Right cardiac atrium (tissue), 5 donors: ENCODE data around the gene NCK2. TPM values are rescaled to one million over a fixed set of nuclear protein-coding genes. Genes with fewer than 3 reads are reported as not detected.

Source experiments
- ATAC-seq, 2 donors: fragments of 200-7000 bp; cut with Tn5 transposase; one replicate each; pipeline versions ENCODE4 v1.8.0 to v1.9.1; 2020; ENCODE audit warnings: moderate library complexity in 2 of 2, mild to moderate bottlenecking in 1 of 2
- DNase-seq, 3 donors: peaks; one replicate each; pipeline ENCODE4 v3.0.0-alpha.2; 2020
- H3K27ac ChIP-seq: one replicate; pipeline ENCODE4 v1.5.1; 2013; ENCODE audit warnings: mild to moderate bottlenecking, low read length, control low read depth, moderate library complexity
- H3K27me3 ChIP-seq: one replicate; pipeline ENCODE4 v1.6.1; 2013; ENCODE audit not compliant: control insufficient read depth, insufficient read depth
- H3K4me1 ChIP-seq: one replicate; pipeline ENCODE4 v1.6.1; 2013; ENCODE audit warnings: low read length; ENCODE audit not compliant: control insufficient read depth, insufficient read depth
- H3K4me3 ChIP-seq: one replicate; pipeline ENCODE4 v1.5.1; 2013; ENCODE audit warnings: low read length, control low read depth
- H3K9me3 ChIP-seq: one replicate; pipeline ENCODE4 v1.6.1; 2013; ENCODE audit warnings: low read length; ENCODE audit not compliant: control insufficient read depth
- WGBS: extraction: QIAGEN DNeasy Blood & Tissue Kit; methylation state at CpG from one replicate; pipeline ENCODE4 v1.1.7; 2013; 5-methylcytosine and 5-hydroxymethylcytosine counted together
- intact Hi-C, 4 donors: fragments of 100-400 bp; cut with DNase I; formaldehyde crosslinking; loops; one replicate each; pipeline versions ENCODE4 v1.11.0 to v1.14.0; 2022 to 2023
- polyA plus RNA-seq: library from polyadenylated mRNA; stranded (reverse); fragments of 200-250 nt; gene quantifications from one replicate; pipeline ENCODE4 v1.2.3, GENCODE V29; 2013
- total RNA-seq, 4 donors: library from RNA; stranded (reverse); fragmentation: NEBNext Ultra II Directional; extraction: Animal tissue kit (Norgen Biotek cat#: 25700); gene quantifications; one replicate each; pipeline ENCODE4 v1.2.1, GENCODE V29; 2021
- donor health status: healthy with polysubstance abuse.
- donor health status: DM: no; HTN: yes; CAD: no.
- donor health status: DM: no; HTN: no; CAD: no.
- donor health status: DM: no; HTN: yes; CAD: no; lungs with severe emphysema.
- donor health status: DM: yes; HTN: yes; CAD: no.

The NCK2 gene
- total and polyA plus RNA-seq, 5 donors = 29.9 to 39.5 (median 31.1) TPM

DNA sequence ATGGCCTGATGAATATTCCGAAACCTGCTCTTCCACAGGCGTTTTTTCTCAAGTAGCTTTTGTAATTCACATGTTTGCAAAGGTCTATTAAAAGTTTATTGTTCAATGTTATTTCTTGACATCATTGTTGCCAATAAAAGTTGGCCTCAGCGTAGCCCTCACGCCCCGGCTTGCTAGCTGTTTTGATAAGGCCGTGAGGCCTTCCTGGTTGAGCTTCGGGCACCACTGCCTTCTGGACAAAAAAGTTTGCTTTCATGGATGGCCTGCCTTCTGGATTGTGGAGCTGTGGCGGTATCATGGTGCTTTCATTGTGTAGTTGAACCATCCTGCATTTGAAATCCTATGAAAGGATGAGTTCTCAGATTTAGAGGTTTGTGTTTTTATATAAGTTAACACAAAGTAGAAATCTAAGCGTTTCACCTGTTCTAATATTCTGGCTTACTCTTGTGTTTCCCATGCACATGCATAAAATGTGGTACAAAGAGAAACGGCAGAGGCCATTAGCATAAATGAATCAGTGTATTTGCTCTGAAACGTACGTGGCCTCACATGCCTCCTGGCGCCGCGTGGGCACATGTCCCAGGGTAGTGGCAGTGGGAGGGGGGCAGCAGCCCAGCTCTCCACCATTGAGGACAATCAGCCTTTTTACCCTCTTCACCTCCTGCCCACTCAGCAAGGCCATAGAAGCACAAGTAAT, 134.5 kb downstream of the NCK2 start:
- no peaks in the 10 kb centered on the region for H3K9me3 ChIP-seq
- no peaks in the 10 kb centered on the region for H3K27me3 ChIP-seq
- H3K27ac ChIP-seq = no peak overlapping the region
- DNase-seq (no peak), ATAC-seq (no peak)
- intact Hi-C loops = no loop called here
- H3K4me1 ChIP-seq = peaks cover 7% of the 10 kb centered on the region
- WGBS = 70% methylated on average over 15 of the region's 15 CpGs
- no peak overlapping the region for H3K4me3 ChIP-seq

DNA sequence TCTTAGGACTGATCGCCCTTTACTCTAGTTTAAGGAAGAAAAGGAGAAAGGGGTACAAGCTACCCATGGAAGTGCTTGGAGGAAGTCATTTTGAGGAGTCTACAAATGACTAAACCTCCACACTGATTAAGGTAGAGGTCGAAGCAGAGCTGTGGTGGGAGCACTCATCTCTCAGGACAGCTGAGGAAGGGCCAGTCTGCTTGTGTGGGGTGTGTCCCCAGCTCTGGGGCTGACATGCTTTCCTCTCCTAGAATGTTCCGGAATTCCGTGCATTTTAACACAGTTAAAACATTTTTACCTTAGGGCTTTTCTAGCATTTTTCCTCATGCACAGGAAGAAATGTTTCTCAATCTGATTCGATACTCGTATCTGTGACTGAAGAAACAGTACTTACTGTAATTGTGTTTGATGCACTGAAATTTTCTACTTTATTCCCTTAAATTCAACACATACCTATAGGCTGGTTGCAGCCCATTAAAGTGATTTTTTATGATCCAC, 135.1 kb downstream of the NCK2 start:
- no peaks in the 10 kb centered on the region for H3K9me3 ChIP-seq
- intact Hi-C loops = no loop called here
- no peak for ATAC-seq

DNA sequence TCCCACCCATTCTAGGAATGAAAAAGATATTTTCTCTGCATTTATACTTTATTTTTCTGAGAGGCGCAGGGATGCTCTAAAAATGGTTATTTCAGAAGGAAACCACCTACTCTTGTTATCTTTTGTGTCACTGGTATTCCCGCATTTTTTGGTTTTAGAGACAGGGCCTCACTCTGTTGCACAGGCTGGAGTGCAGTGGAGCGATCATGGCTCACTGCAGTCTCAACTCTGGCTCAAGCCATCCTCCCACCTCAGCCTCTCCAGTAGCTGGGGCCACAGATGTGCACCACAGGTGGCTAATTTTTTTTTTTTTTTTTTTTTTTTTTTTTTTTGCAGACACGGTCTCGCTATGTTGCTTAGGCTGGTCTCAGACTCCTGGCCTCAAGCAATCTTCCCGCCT, 135.9 kb downstream of the NCK2 start:
- Histone ChIP-seq H3K9me3 (no peaks in the 10 kb centered on the region), H3K27ac (no peak overlapping the region), H3K27me3 (no peaks in the 10 kb centered on the region), H3K4me3 (no peak overlapping the region), H3K4me1 (peaks cover 7% of the 10 kb centered on the region)
- ATAC-seq (no peak), DNase-seq (no peak)
- intact Hi-C loops = no loop called here
- 97% methylated on average over 6 of the region's 6 CpGs for WGBS

More for the DNA sequence above, 135.1 kb downstream of the NCK2 start:
- whole genome bisulfite sequencing = 97% methylated on average over 6 of the region's 6 CpGs
- Histone ChIP-seq H3K27ac (no peak overlapping the region), H3K27me3 (no peaks in the 10 kb centered on the region), H3K4me3 (no peak overlapping the region), H3K4me1 (peaks cover 7% of the 10 kb centered on the region)
- no peak for DNase-seq

DNA sequence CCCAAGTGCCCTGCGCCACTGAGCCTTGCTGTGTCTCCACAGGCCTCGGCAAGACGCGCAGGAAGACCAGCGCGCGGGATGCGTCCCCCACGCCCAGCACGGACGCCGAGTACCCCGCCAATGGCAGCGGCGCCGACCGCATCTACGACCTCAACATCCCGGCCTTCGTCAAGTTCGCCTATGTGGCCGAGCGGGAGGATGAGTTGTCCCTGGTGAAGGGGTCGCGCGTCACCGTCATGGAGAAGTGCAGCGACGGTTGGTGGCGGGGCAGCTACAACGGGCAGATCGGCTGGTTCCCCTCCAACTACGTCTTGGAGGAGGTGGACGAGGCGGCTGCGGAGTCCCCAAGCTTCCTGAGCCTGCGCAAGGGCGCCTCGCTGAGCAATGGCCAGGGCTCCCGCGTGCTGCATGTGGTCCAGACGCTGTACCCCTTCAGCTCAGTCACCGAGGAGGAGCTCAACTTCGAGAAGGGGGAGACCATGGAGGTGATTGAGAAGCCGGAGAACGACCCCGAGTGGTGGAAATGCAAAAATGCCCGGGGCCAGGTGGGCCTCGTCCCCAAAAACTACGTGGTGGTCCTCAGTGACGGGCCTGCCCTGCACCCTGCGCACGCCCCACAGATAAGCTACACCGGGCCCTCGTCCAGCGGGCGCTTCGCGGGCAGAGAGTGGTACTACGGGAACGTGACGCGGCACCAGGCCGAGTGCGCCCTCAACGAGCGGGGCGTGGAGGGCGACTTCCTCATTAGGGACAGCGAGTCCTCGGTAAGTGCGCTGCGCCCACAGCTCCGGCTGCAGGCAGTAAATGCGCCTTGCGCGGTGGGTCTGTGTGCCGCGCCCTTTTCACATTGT, 136.8 kb downstream of the NCK2 start:
- Histone ChIP-seq H3K27me3 (no peaks in the 10 kb centered on the region), H3K27ac (no peak overlapping the region), H3K4me3 (no peak overlapping the region), H3K9me3 (no peaks in the 10 kb centered on the region), H3K4me1 (peaks cover 9% of the 10 kb centered on the region)
- intact Hi-C loops = no loop called here
- 98% methylated on average over 79 of the region's 79 CpGs for WGBS
- no peak for DNase-seq
- no peak for ATAC-seq

DNA sequence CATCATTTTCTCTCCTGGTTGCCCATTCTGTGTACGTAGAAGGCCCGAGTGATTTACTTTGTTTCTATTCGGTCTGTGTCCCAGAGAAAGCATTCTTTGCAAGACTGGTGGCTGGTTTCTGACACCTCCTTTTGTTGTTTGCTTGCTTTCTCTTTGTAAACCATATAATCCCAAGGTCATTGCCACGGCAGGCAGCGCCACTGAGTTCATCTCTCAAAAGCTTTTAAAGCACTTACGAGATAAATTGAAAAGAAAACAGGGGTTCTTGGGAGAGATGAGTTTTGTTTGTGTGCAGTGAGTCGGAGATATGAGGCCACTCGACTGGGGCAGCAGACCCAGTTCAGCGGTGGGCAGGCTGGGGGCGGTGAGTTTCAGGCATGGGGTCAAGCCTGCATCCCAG, 137.6 kb downstream of the NCK2 start:
- DNase-seq (no peak), ATAC-seq (no peak)
- no peaks in the 10 kb centered on the region for H3K9me3 ChIP-seq
- peaks cover 9% of the 10 kb centered on the region for H3K4me1 ChIP-seq
- H3K27ac ChIP-seq = no peak overlapping the region
- no peak overlapping the region for H3K4me3 ChIP-seq
- 88% methylated on average over 10 of the region's 10 CpGs for WGBS
- no peaks in the 10 kb centered on the region for H3K27me3 ChIP-seq
- intact Hi-C loops = no loop called here

DNA sequence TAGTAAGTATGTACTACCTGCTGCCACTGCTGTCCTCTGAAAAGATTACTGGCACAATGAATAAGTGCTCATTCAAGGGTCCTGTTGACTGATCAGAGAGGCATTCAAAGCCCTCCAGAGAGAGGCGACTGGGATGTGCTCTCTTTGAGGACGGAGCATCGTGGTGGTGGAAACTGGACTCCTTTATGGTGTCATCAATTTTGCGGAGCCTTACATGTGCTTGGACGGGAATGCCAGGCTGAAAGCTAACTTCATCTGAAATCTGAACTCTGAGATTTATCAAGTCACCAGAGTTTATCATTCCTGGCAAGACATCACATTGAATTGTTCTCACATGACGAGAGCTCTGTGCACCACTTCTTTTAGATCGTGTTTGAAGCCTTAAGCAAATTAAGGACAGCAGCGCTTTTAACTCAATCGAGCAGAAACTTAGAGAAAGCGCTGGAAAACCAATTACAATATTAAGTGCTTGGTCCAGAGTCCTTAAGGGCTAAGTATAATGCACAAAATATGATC, 138.3 kb downstream of the NCK2 start:
- DNase-seq = no peak
- Histone ChIP-seq H3K9me3 (no peaks in the 10 kb centered on the region), H3K4me1 (peaks cover 9% of the 10 kb centered on the region), H3K4me3 (no peak overlapping the region), H3K27me3 (no peaks in the 10 kb centered on the region), H3K27ac (no peak overlapping the region)
- ATAC-seq = no peak
- 72% methylated on average over 10 of the region's 10 CpGs for WGBS
- intact Hi-C loops = no loop called here

DNA sequence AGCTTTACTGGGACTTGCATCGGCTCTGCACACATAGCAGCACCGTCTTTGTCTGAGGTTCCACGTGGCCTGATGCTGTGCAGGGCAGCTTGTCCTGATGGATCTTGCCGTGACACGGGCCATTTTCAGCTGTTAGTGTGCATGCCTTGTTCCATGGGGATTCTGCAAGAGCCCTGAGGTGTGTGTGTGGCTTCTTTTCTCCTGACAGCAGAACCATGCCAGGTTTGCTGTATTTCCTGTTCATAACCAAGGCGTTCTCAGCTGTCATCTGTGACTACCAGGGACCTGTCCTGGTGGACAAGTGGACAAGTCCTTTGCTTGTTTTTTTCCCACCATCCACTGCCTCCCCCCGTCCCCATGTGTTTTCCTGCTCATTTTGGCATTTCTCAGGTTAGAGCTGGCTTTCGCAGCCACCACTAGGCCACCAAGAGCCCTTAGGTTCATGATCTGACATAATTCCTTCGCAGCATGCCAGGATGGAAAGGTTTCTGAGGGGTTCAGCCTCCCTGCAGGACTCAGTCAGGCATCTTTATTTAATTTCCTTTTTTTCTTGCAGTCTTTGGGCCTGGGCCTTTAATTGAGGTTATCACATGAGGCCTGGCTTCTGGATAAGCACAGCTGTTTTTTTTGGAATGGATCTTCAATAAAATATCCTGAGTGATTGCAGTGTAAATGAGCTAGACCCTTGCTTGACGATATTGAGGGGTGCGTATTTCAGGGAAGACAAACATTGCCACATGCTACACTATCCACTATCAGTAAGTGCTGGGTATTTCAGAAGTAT, 139.4 kb downstream of the NCK2 start:
- DNase-seq = no peak
- WGBS = 52% methylated on average over 11 of the region's 11 CpGs
- peaks cover 9% of the 10 kb centered on the region for H3K4me1 ChIP-seq

DNA sequence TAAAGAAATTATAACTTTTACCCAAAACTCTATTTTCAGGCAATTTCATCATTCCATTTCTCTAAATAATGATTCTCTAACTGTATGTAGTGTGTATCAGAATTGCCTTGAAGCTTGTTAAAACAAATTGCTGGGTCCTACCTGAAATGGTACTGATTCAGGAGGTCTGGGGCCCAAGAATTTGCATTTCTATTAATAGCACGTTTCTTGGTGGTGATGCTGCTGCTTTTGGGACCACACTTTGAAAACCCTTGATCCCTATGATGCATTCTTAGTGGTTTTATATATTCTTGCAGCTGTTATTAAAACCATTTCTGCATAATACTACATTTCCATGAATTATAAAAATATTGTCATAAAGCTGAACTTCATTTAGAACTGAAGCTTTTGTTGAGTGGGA, 140.7 kb downstream of the NCK2 start:
- Histone ChIP-seq H3K9me3 (no peaks in the 10 kb centered on the region), H3K27me3 (no peaks in the 10 kb centered on the region), H3K4me3 (no peak overlapping the region), H3K27ac (no peak overlapping the region), H3K4me1 (peaks cover 9% of the 10 kb centered on the region)
- ATAC-seq (no peak), DNase-seq (no peak)
- intact Hi-C loops = no loop called here
- 20% methylated on average over 1 of the region's 1 CpG for whole genome bisulfite sequencing

More for the DNA sequence above, 139.4 kb downstream of the NCK2 start:
- peak; percentile 17 to 32 for ATAC-seq
- Histone ChIP-seq H3K4me3 (no peak overlapping the region), H3K9me3 (no peaks in the 10 kb centered on the region), H3K27me3 (no peaks in the 10 kb centered on the region), H3K27ac (peak overlapping the region; percentile 8)
- intact Hi-C loops = no loop called here

DNA sequence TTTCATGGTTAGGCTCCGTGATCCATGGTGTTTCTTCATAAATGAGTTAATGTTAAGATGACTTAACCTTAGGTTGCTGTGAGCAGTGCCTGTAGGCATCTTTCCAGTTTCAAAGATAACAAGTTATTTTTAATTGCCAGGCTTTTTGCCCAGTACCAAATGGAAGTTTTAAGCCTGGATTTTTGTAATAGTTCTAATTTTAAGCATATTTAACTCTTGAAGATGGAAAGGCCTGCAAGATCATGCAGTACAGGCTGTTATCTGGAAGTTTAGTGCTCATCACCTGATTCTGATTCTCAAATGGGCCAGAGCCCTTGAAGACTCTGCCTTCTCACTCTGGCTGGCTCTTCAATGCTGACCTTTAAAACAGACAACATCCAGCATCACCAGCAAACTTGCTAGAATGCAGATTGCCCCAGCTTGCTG, 141.3 kb downstream of the NCK2 start:
- Histone ChIP-seq H3K4me1 (peaks cover 9% of the 10 kb centered on the region), H3K27me3 (no peaks in the 10 kb centered on the region), H3K4me3 (no peak overlapping the region), H3K27ac (peak overlapping the region; percentile 59), H3K9me3 (no peaks in the 10 kb centered on the region)
- intact Hi-C loops = no loop called here
- 30% methylated on average over 1 of the region's 1 CpG for WGBS
- DNase-seq (no peak), ATAC-seq (peak; percentile 68 to 72)

DNA sequence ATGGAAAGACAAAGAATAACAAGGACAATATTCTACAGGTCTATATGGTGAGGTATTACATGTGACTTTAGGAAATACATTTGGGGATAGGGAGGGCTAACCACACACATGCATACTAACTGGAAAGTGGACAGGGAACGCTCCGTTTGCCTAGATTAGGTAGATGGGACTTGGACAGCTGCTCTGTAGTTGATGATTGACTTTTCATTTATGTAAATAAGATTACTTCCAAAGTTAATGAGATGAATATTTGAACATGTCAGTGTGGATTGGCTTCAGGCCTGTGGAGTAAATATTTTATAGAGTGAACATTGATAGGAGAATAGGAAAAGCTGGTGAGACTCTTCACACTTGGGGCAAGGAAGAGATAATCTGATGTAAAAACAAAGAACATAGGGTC, 142.0 kb downstream of the NCK2 start:
- no peak overlapping the region for H3K4me3 ChIP-seq
- no peaks in the 10 kb centered on the region for H3K27me3 ChIP-seq
- peaks cover 9% of the 10 kb centered on the region for H3K4me1 ChIP-seq
- DNase-seq (no peak), ATAC-seq (no peak)
- peak overlapping the region; percentile 75 for H3K27ac ChIP-seq
- intact Hi-C loops = no loop called here
- H3K9me3 ChIP-seq = no peaks in the 10 kb centered on the region
- WGBS = 61% methylated on average over 2 of the region's 2 CpGs
